GM12878 (cell line): Measurements from ENCODE around the gene TRIP12. TPM values are rescaled to one million over a fixed set of nuclear protein-coding genes. Genes with fewer than 3 reads are reported as not detected.

Experiments
- ASH2L ChIP-seq: fragments of 300-600, 200-600 bp; sonication (generic); IDR thresholded peaks from 2 replicates; pipeline ENCODE4 v1.6.1; 2017; ENCODE audit warnings: low read depth, mild to moderate bottlenecking, borderline replicate concordance
- CEBPZ ChIP-seq: fragments of 150-350 bp; IDR thresholded peaks from 2 replicates; pipeline ENCODE4 v1.6.1; 2016; ENCODE audit warnings: low read depth, low read length
- E4F1 ChIP-seq: fragments of 450-650 bp; IDR thresholded peaks from 2 replicates; pipeline ENCODE4 v1.6.1; 2018; ENCODE audit warnings: borderline replicate concordance, mild to moderate bottlenecking; ENCODE audit not compliant: partially characterized antibody
- HDGF ChIP-seq: fragments of 450-650 bp; IDR thresholded peaks from 2 replicates; pipeline ENCODE4 v1.6.1; 2016; ENCODE audit warnings: antibody characterized with exemption
- IKZF2 ChIP-seq, 2 experiments: fragments of 450-650 bp; IDR thresholded peaks; 2 replicates each; pipeline ENCODE4 v1.6.1; 2017; ENCODE audit warnings: mild to moderate bottlenecking in 2 of 2, moderate library complexity in 2 of 2
- NFYA ChIP-seq: IDR thresholded peaks from 2 replicates; pipeline ENCODE4 v1.6.1; 2011; ENCODE audit warnings: low read depth, mild to moderate bottlenecking, low read length, improper control_type of control experiment, borderline replicate concordance
- NFYB ChIP-seq: IDR thresholded peaks from 2 replicates; pipeline ENCODE4 v1.6.1; 2011; ENCODE audit warnings: low read depth, mild to moderate bottlenecking, low read length, improper control_type of control experiment, moderate library complexity; ENCODE audit not compliant: insufficient read depth
- PAX8 ChIP-seq: fragments of 450-650 bp; IDR thresholded peaks from 2 replicates; pipeline ENCODE4 v1.6.1; 2017; ENCODE audit warnings: mild to moderate bottlenecking, moderate library complexity
- REST ChIP-seq: IDR thresholded peaks from 2 replicates; pipeline ENCODE4 v1.6.1; 2012; ENCODE audit warnings: mild to moderate bottlenecking, low read depth, low read length
- ZNF207 ChIP-seq: fragments of 450-650 bp; IDR thresholded peaks from 2 replicates; pipeline ENCODE4 v1.6.1; 2014; ENCODE audit warnings: antibody characterized with exemption, mild to moderate bottlenecking, borderline replicate concordance
- polyA plus RNA-seq, 11 experiments: library from polyadenylated mRNA; depleted of rRNA in 4 of 11; unstranded in 6 of 11; stranded (reverse) in 5 of 11; fragments of >200 nt; fragmentation: Nextera tagmentation in 4 of 11; fragmentation: Illumina TruSeq in 1 of 11; extraction: Ambion mirVana in 4 of 11; extraction: Trizol in 1 of 11; gene quantifications; 1 replicate in 1 of 11; 2 replicates in 10 of 11; pipeline versions ENCODE4 v1.2.1 to v1.2.3, GENCODE V29; 2011 to 2016; ENCODE audit warnings: inconsistent platforms in 2 of 11, missing spikeins in 2 of 11, low read depth in 1 of 11
- total RNA-seq, 4 experiments: library from RNA; depleted of rRNA in 3 of 4; stranded (reverse); fragments of >200 nt in 3 of 4; fragmentation: Illumina TruSeq in 1 of 4; extraction: Trizol in 1 of 4; gene quantifications; 2 replicates each; pipeline versions ENCODE4 v1.2.1 to v1.2.3, GENCODE V29; 2013 to 2021

The TRIP12 gene
- total and polyA plus RNA-seq, 10 of the 15 experiments (the other 5 are each of a cell fraction or from before 2014, with no cell fraction given), result 23.1 to 207 (median 97.0) TPM

GRCh38 chr2:229726643-229727042 lies 195.2 kb downstream of the TRIP12 start (continued):
- TF ChIP-seq REST, result no peak
- no peak for TF ChIP-seq PAX8
- no peak for TF ChIP-seq NFYB
- no peak for TF ChIP-seq ZNF207
- no peak for TF ChIP-seq IKZF2 (IDR thresholded peaks at IDR 0.05)
- TF ChIP-seq HDGF, result no peak
- TF ChIP-seq ASH2L, result no peak
- TF ChIP-seq CEBPZ, result no peak
- no peak for TF ChIP-seq E4F1
- no peak for TF ChIP-seq NFYA
